ENCODE results near the gene ADARB2.

- TF ChIP-seq REST (IDR thresholded peaks at IDR 0.05; ENCODE audit: low read depth, low read length) (no peak), FOSL2 (IDR thresholded peaks at IDR 0.05; ENCODE audit: borderline replicate concordance, low read depth) (no peak), CTCF (IDR thresholded peaks at IDR 0.05) (no peak), JUND (IDR thresholded peaks at IDR 0.05) (no peak), EP300 (IDR thresholded peaks at IDR 0.05; ENCODE audit: borderline replicate concordance in 1 of 2, low read depth in 1 of 2, low read length in 1 of 2) (no peak), RFX5 (IDR thresholded peaks at IDR 0.05; ENCODE audit: low read length) (no peak), YY1 (IDR thresholded peaks at IDR 0.05; ENCODE audit: low read depth) (no peak), RCOR1 (IDR thresholded peaks at IDR 0.05; ENCODE audit: low read length) (no peak), NFIC (IDR thresholded peaks at IDR 0.05; ENCODE audit: borderline replicate concordance) (no peak), RAD21 (IDR thresholded peaks at IDR 0.05; ENCODE audit: low read length) (no peak), EZH2phosphoT487 (IDR thresholded peaks at IDR 0.05; ENCODE audit: borderline replicate concordance, low read depth) (no peak)
Measured at GRCh38 chr10:1752153-1752552, 14.8 kb upstream of the ADARB2 start.
